Stimulated activated CD8-positive, alpha-beta memory T cell treated with anti-CD3 and anti-CD28 coated beads, Interleukin-7, amount 100 ng/mL, for 4 hours (primary cell): ENCODE data around the gene MAP3K15.

Experiments
- DNase-seq, 2 donors: peaks; one replicate each; pipeline ENCODE4 v3.0.0-alpha.2; 2020; ENCODE audit warnings: low read depth in 2 of 2

Gene MAP3K15

DNA sequence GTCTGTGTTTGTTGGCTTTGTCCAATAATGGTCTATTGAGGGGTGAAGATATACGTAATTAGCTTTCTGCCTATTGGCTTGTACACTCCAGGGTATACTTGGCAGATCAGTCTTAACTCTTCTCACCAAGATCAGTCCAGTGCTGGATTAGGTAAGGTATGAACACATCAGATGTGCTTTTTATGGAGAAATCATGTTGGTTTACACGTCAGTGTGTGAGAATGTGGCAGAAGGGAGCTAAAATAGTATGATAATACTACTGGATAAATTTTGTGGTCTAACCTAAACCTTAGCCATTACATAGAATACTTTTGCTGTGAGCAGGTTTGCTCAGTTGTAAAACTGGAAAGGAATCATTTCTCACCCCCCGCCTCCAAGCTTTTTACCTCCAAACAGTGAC, 167.4 kb downstream of the MAP3K15 start:
- no peak for DNase-seq

DNA sequence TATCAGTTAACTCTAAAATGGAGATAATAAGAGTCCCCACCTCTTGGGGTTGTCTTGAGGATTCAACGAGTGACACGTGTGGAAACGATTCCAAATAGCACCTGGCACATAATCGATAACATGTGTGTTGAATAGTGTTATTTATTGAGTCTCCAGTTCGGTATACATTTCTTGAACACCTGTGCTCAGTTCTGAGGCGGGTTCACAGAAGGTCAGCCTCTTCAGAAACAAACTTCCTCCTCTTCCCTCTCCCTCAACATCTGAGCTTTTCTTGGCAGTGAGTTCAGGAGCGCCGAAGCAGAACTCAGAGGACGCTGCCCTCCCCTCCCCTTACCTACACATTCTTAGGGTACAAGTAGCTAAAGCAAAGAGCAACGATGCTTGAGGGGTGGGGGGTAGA, 170.6 kb downstream of the MAP3K15 start:
- DNase-seq: no peak

DNA sequence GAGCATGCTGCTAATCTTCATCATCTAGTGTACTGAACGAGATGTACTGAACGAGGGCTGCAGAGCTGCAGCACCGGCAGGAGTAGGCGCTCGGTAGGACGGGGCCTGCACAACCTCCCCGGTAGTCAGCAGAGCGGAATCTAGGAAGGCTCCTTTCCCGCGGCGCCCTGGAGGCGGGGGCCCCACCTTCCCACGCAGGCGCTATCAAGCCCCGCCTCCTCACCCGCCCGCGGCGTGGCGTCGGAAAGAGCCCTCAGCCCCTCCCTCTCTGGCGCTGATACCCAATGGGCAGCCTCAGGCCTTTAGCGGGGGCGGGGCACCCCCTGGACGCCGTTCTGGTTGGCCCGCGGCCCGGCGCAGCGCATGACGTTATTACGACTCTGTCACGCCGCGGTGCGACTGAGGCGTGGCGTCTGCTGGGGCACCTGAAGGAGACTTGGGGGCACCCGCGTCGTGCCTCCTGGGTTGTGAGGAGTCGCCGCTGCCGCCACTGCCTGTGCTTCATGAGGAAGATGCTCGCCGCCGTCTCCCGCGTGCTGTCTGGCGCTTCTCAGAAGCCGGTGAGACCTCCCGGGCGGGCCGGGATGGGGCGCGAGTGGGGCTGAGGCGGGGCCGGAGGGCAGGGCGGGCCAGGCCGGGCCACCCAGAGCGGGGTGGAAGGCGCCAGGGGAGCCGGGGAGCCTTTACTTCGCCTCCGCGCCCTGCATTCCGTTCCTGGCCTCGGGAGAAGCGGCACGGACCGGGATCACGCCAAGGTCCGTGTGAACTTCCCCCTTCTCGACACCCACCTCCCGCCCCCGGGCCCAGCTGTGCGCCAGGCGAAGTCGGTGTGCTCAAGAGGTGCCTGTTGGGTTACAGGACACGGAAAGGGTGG, 171.5 kb downstream of the MAP3K15 start, which contains the start of gene PDHA1:
Gene PDHA1, plus strand, starts transcription at position 393 of the 874 bp plus-strand sequence. Its CDS starts 111 bp downstream, at position 504.
- DNase-seq: peak; percentile 87 to 90

DNA sequence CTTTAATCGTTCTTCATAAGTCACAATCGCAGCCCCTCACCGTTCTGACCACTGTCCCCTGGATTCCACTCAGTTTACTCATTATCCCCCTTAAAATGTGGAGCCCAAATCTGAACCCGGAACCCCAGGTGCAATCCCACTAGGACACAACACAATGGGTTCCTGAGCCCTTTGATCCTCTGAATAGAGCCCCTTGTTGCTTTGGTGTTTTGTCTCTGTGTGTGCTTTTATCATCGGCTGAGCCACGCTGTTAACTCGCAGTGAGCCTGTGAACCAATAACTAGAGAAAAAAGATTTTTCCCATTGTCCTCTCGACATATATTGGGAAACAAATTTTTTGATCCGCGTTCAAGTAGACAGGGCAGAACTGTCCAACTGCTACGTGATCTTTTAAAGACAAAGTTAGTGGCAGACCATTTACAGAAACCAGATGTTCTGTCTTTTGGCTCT, 172.2 kb downstream of the MAP3K15 start:
- no peak for DNase-seq

DNA sequence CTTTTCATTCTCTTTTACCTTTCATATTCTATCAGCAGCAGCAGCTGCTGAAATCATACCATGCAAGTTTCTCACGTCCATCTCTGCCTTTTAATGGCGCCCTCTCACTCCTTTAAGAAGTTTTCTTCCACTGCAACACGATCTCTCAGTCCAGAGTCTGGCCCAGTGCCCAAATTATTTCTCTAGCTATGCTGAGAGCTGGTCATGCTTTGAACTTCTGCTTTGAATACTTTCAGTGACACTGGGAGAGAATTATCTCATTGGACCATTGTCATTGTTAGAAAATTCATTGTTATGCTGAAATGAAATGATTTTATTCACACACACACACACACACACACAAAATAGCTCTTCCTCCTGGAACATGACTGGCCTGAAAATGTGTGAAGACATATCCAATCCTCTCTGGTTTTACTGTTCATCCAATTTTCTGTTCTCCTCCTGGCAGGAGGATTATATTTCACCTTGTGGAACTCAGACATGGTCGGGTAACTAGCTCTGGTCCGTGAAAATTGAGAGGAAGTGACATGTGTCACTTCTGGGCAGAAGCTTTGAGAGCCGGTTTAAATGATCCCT, 172.9 kb downstream of the MAP3K15 start:
- DNase-seq: no peak

DNA sequence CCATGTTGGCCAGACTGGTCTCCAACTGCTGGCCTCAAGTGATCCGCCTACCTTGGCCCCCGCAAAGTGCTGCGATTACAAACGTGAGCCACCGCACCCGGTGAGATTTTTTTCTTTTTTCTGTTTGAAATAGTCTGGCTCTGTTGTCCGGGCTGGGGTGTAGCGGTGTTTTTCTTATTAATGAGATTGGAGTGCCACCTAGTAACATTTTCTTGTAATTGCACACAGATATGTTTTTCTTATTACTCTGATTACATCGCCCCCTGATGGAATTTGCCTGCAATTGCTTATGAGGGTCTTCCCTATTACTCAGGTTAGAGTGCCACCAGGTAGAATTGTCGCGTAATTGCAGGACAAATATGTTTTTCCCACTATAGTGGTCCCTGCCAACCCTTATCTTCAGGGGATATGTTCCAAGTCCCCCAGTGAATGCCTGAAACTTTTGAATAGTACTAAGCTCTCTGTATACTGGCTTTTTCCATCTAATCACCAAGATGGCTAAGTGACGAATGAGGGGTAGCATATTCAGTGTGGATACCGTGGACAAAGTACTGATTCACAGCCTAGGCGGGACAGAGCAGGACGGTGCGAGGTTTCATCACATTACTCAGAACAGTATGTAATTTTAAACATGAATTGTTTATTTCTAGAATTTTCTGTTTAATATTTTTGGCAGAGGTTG, 180.2 kb downstream of the MAP3K15 start:
- DNase-seq: no peak

DNA sequence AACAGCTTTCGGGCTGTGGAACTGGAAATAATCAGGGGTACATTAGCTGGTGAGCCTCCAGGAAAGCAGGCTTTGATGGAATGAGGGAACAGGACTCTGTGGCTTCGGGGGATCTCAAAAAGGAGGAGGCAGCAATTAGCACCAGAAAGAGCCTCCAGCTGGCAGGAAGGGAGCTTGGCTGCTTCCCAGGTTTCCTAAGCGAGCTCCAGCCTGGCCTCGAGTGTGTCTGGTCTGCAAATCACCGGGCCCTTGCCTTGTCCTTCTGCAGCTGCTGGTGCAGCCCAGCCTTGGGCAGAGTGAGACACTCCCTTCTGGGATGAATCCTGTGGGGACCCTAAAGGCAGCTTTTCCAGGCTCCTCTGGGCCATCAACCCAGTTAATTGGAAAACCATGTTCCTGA, 182.3 kb downstream of the MAP3K15 start:
- no peak for DNase-seq

DNA sequence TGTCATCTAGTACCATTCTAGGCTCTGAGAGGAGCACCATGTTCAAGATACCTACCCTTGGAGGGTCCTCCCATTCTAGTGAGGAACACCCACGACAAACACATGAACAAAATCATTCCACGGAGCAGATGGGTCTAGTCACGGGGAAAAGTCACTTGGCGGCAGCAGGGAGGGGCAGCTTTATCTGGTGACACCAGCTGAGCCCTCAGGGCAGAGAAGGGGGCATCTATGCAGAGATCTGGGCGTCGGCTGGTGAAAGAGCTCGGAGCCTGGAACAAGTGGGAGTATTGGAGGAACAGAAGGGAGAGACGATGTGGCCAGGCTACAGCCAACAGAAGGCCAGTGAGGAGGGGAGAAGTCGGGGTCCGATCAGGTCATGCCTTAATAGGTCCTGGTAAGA, 183.5 kb downstream of the MAP3K15 start:
- DNase-seq: no peak

DNA sequence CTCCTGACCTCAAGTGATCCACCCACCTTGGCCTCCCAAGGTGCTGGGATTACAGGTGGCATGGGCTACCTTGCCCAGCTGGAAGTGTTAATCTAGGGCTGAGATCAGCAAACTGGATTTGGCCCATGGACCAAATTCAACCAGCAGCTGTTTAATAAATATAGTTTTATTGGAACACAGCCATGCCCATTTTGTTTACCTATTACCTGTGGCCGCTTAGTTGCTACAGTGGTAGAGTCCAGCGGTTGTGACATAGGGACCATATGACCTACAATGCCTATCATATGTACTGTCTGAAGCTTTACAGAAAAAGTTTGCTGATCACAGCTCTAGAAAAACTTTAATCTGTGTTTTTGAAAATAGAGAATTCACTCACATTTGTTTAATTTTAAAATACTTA, 188.7 kb downstream of the MAP3K15 start:
- no peak for DNase-seq
